Endodermal cell (in vitro differentiated cells): ENCODE results near the gene MON1A. TPM values are rescaled to one million over a fixed set of nuclear protein-coding genes. Genes with fewer than 3 reads are reported as not detected.

Experiments
- DNase-seq: peaks from one replicate; pipeline ENCODE4 v3.0.0-alpha.2; 2017
- H3K27ac ChIP-seq: 2 replicates; pipeline ENCODE4 v1.5.1; 2013; ENCODE audit warnings: mild to moderate bottlenecking, low read depth, low read length, moderate library complexity
- H3K27me3 ChIP-seq: 2 replicates; pipeline ENCODE4 v1.6.1; 2013; ENCODE audit warnings: mild to moderate bottlenecking, low read length, moderate library complexity; ENCODE audit not compliant: insufficient read depth, control insufficient read depth, poor library complexity, severe bottlenecking
- H3K36me3 ChIP-seq: 2 replicates; pipeline ENCODE4 v1.7.0; 2013; ENCODE audit warnings: mild to moderate bottlenecking, low read length, moderate library complexity; ENCODE audit not compliant: control insufficient read depth, insufficient read depth
- H3K4me1 ChIP-seq: one replicate; pipeline ENCODE4 v1.7.0; 2013; ENCODE audit warnings: low read length; ENCODE audit not compliant: control insufficient read depth, insufficient read depth
- H3K4me3 ChIP-seq: 2 replicates; pipeline ENCODE4 v1.5.1; 2013; ENCODE audit warnings: mild to moderate bottlenecking, low read length, moderate library complexity
- H3K9ac ChIP-seq: 2 replicates; pipeline ENCODE4 v1.6.1; 2013; ENCODE audit warnings: mild to moderate bottlenecking, low read length, moderate library complexity; ENCODE audit not compliant: poor library complexity, severe bottlenecking; ENCODE audit errors: extremely low read depth
- H3K9me3 ChIP-seq: 2 replicates; pipeline ENCODE4 v1.6.1; 2013; ENCODE audit warnings: mild to moderate bottlenecking, low read length, moderate library complexity; ENCODE audit not compliant: control insufficient read depth
- H3K27ac Mint-ChIP-seq: 2 replicates; pipeline ENCODE4 v1.8.0; 2020; ENCODE audit warnings: mixed read lengths
- H3K27me3 Mint-ChIP-seq: 2 replicates; pipeline ENCODE4 v1.8.0; 2021; ENCODE audit warnings: mild to moderate bottlenecking, mixed read lengths; ENCODE audit not compliant: insufficient read depth
- H3K36me3 Mint-ChIP-seq: 2 replicates; pipeline ENCODE4 v1.8.0; 2020; ENCODE audit warnings: low read depth, mixed read lengths
- H3K4me1 Mint-ChIP-seq: 2 replicates; pipeline ENCODE4 v1.8.0; 2020; ENCODE audit warnings: mixed read lengths
- H3K4me3 Mint-ChIP-seq: 2 replicates; pipeline ENCODE4 v1.8.0; 2020; ENCODE audit warnings: mild to moderate bottlenecking, moderate library complexity, mixed read lengths
- H3K9me3 Mint-ChIP-seq: 2 replicates; pipeline ENCODE4 v1.8.0; 2020; ENCODE audit warnings: mild to moderate bottlenecking, mixed read lengths
- WGBS, 2 experiments: methylation state at CpG; one replicate each; pipeline versions ENCODE4 v1.1.5 to v1.1.7; 2013; ENCODE audit warnings: missing lambda C conversion rate in 2 of 2, mixed read lengths in 1 of 2; ENCODE audit not compliant: insufficient coverage in 1 of 2, insufficient read length in 1 of 2; 5-methylcytosine and 5-hydroxymethylcytosine counted together
- total RNA-seq, 2 donors: library from RNA; stranded (reverse); fragmentation: NEBNext Ultra II Directional in 1 of 2; extraction: Animal tissue kit (Norgen Biotek cat#: 25700) in 1 of 2; gene quantifications; 2 replicates in 1 of 2; 3 replicates in 1 of 2; pipeline ENCODE4 v1.2.1, GENCODE V29; 2021
- TF ChIP-seq, protein P1 (sequence below): fragments of 200-600 bp; sonication (generic); conservative IDR thresholded peaks from 2 replicates; pipeline ENCODE4 v1.5.0; 2021; ENCODE audit warnings: antibody characterized with exemption, mild to moderate bottlenecking

The MON1A gene
- total RNA-seq, 2 donors from 2014 or later = 4.1 to 6.2 TPM

GRCh38 chr3:49867871-49868321, 61.7 kb downstream of the MON1A start:
- no peaks in the 10 kb centered on the region for H3K36me3 Mint-ChIP-seq
- no peak overlapping the region for H3K27ac Mint-ChIP-seq
- Histone ChIP-seq H3K4me3 (no peak overlapping the region), H3K9me3 (no peaks in the 10 kb centered on the region), H3K9ac (no peak overlapping the region), H3K4me1 (no peaks in the 10 kb centered on the region), H3K36me3 (no peaks in the 10 kb centered on the region), H3K27ac (no peak overlapping the region), H3K27me3 (peaks cover 40% of the 10 kb centered on the region)
- peak; percentile 93 for DNase-seq
- H3K4me3 Mint-ChIP-seq = no peak overlapping the region
- WGBS, 2 experiments = 48 to 65% methylated on average over 5 to 7 of the region's 7 CpGs
- no peaks in the 10 kb centered on the region for H3K4me1 Mint-ChIP-seq
- TF ChIP-seq, protein P1, sequence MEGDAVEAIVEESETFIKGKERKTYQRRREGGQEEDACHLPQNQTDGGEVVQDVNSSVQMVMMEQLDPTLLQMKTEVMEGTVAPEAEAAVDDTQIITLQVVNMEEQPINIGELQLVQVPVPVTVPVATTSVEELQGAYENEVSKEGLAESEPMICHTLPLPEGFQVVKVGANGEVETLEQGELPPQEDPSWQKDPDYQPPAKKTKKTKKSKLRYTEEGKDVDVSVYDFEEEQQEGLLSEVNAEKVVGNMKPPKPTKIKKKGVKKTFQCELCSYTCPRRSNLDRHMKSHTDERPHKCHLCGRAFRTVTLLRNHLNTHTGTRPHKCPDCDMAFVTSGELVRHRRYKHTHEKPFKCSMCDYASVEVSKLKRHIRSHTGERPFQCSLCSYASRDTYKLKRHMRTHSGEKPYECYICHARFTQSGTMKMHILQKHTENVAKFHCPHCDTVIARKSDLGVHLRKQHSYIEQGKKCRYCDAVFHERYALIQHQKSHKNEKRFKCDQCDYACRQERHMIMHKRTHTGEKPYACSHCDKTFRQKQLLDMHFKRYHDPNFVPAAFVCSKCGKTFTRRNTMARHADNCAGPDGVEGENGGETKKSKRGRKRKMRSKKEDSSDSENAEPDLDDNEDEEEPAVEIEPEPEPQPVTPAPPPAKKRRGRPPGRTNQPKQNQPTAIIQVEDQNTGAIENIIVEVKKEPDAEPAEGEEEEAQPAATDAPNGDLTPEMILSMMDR = no peak
- peaks cover 38% of the 10 kb centered on the region for H3K27me3 Mint-ChIP-seq
- no peaks in the 10 kb centered on the region for H3K9me3 Mint-ChIP-seq

GRCh38 chr3:49867400-49867799, 62.2 kb downstream of the MON1A start:
- no peak for DNase-seq
- Mint-ChIP-seq H3K36me3 (no peaks in the 10 kb centered on the region), H3K4me1 (no peaks in the 10 kb centered on the region), H3K27me3 (peaks cover 38% of the 10 kb centered on the region), H3K27ac (no peak overlapping the region), H3K4me3 (no peak overlapping the region), H3K9me3 (no peaks in the 10 kb centered on the region)
- no peaks in the 10 kb centered on the region for H3K9me3 ChIP-seq
- no peak overlapping the region for H3K4me3 ChIP-seq
- no peaks in the 10 kb centered on the region for H3K36me3 ChIP-seq
- 79% methylated on average over 1 of the region's 1 CpG; no CpG with 5 or more reads in 1 of the 2 experiments for WGBS, 2 experiments
- peaks cover 40% of the 10 kb centered on the region for H3K27me3 ChIP-seq
- H3K9ac ChIP-seq = no peak overlapping the region
- TF ChIP-seq, protein P1 = no peak
- no peaks in the 10 kb centered on the region for H3K4me1 ChIP-seq
- no peak overlapping the region for H3K27ac ChIP-seq

DNA sequence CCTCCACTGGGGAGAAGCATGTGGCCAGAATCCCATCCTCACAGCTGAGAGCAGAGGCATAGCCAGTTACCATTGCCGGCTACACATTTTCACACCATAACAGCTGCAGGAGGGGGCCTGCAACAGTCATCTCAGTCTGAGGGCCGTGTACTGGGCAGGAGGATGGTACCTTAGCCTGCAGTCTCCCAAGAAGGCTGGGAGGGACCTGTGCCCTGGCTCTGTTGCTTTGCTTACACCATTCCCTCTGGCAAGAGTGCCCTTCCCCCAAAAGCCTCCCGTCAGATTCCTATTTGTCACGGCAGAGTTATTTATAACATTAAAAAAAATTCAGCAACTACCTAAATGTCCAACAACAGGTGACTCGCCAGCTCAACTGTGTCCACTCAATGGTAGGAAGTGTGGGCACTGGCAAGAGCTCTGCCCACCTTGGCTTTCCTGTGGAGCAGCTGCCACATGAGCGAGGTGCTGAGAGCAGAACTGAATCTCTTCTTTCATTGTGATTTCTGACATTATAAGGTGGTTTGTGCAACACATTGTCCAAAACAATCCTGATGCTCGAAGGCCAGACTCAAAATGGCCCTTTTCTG, 64.3 kb downstream of the MON1A start:
- H3K27me3 Mint-ChIP-seq = peaks cover 20% of the 10 kb centered on the region
- no peak for DNase-seq
- H3K9me3 Mint-ChIP-seq = no peaks in the 10 kb centered on the region

More for the DNA sequence above, 64.3 kb downstream of the MON1A start:
- TF ChIP-seq, protein P1 = no peak
- H3K27ac Mint-ChIP-seq = no peak overlapping the region
- WGBS, 2 experiments = 82 to 83% methylated on average over 5 to 7 of the region's 7 CpGs
- Histone ChIP-seq H3K4me1 (no peaks in the 10 kb centered on the region), H3K9me3 (no peaks in the 10 kb centered on the region), H3K27ac (no peak overlapping the region), H3K36me3 (no peaks in the 10 kb centered on the region), H3K9ac (no peak overlapping the region), H3K4me3 (no peak overlapping the region), H3K27me3 (peaks cover 26% of the 10 kb centered on the region)
- no peaks in the 10 kb centered on the region for H3K36me3 Mint-ChIP-seq
- no peak overlapping the region for H3K4me3 Mint-ChIP-seq
- H3K4me1 Mint-ChIP-seq = no peaks in the 10 kb centered on the region
